Medulla oblongata (tissue), 1 donor: ENCODE measurements around the gene AEBP1.

Experiments
- DNase-seq: peaks from one replicate; pipeline ENCODE4 v3.0.0-alpha.2; 2015; ENCODE audit errors: extremely low spot score

Gene AEBP1

GRCh38 chr7:44140341-44140740 lies 36.2 kb downstream of the AEBP1 start:
- no peak for DNase-seq

GRCh38 chr7:44141221-44141850 lies 37.2 kb downstream of the AEBP1 start, which contains the start of gene MYL7:
TSS of gene MYL7 (minus strand) at chr7:44141332. CDS start at chr7:44141305, 27 bp downstream.
- no peak for DNase-seq

DNA sequence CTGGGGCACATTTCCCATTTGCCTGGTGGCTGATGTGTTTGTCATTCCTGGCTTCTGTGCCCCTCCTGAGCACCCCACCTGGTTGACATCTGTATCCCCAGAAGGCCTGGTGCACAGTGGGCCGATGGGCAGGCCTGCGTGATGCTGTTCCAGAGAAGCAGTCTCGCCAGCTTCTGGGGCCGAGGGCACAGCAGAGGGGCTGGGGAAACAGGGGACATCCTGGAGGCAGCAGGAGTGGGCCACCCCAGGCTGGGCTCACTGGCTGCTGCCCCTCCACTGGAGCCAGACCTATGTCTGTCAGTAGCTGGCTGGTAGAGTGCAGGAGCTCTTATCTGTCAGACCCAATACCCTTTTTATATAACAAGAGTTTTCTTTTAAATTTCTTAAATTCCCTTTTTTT lies 37.9 kb downstream of the AEBP1 start:
- DNase-seq = no peak

DNA sequence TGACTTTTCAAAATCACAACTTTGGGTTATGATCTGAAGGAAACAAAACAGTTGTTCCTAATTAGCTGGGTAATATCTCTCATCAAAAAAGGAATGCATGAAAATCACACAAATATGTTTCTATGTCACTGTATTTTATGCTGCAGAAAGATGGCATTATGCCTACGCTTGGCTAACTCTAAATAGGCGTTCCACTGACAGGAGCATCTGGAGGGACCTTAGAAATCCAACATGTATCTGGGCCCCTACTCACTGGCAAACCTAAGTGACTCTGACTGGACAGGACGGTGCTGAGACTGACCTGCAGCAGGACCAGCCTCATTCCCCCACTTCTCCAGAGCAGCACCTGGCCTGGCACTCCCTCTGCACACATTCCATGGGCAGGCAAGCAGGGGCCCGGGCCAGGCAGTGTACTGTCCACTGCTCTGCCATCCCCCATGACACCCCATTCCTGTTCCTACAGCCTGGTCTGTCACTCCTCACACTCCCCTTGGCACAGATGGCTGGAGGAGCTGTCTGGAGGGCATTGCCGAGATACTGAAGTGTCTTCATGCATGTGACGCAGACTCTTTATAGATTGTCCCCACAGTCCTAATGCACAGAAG lies 39.6 kb downstream of the AEBP1 start:
- DNase-seq = no peak

GRCh38 chr7:44144426-44144967 lies 40.4 kb downstream of the AEBP1 start:
- no peak for DNase-seq

GRCh38 chr7:44144968-44145478 lies 40.9 kb downstream of the AEBP1 start:
- no peak for DNase-seq

DNA sequence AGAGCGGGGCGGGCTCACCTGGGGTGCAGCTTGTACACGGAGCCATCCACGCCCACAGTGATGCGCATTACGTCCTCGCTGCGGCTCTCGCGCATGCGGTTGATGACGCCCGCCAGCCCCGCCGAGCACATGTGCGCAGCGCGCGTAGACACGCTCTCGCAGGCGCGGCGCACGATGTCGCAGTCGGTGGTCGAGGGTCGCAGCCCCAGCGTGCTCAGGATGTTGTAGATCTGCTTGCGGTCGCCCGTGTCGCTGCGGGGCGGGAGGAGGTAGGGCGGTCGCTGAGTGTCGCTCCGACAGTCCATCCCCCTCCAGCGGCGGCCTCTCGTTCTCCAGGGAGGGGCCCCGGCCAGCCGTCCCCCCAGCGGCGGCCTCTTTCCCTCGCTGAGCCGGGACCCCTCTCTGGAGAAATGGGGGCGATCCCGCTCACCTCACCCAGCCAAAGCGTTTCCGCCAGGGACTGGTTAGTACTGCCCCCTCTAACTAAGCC lies 41.4 kb downstream of the AEBP1 start:
- DNase-seq = no peak

GRCh38 chr7:44145969-44146911 lies 42.1 kb downstream of the AEBP1 start:
- DNase-seq = peak; percentile 57

- no peak for DNase-seq
Measured at GRCh38 chr7:44147026-44147991, 43.2 kb downstream of the AEBP1 start.

DNA sequence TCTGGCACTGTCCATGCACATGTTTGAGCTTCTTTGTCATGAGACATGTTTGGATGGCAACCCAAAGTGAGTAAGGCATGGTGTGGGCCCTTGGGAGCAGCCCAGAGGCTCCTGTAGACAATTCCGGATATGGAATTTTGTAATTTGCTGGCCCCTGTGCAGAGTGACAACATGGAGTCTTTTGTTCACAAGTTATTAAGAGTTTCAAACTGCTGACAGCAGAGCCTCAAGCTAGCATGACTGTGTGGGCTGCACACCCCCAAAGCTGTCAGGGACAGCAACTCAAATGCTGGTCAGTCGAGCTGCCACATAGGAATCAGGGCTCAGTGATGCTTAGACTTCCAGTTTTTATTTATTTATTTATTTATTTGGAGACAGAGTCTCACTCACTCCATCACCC lies 44.0 kb downstream of the AEBP1 start:
- no peak for DNase-seq

DNA sequence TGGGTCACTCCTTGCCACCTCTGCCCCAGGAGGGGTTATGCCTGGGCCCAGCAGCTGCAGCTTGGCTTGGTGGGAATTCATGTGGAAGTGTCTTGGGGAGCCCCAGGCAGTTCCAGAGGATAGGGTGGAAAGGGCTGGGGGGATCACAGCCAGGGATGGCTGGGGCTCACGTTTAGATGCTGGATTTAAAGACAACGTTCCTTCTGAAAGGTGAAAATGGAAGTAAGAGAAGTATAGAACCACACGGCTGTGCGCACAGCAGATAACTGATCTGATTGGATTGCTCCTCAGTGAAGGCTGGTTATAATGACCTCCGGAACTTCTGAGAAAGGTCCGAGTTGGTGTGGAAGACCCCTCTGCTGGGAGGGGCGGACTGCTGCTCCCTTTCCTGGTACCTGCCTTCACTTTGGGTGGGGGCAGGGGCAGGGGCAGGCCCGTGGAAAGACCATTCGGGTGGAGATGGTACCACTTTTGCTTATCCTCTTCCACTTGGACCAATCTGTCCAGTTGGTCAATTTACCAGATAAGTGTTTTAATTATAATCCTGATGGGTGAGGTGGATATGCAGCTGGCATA lies 44.9 kb downstream of the AEBP1 start:
- DNase-seq = no peak

DNA sequence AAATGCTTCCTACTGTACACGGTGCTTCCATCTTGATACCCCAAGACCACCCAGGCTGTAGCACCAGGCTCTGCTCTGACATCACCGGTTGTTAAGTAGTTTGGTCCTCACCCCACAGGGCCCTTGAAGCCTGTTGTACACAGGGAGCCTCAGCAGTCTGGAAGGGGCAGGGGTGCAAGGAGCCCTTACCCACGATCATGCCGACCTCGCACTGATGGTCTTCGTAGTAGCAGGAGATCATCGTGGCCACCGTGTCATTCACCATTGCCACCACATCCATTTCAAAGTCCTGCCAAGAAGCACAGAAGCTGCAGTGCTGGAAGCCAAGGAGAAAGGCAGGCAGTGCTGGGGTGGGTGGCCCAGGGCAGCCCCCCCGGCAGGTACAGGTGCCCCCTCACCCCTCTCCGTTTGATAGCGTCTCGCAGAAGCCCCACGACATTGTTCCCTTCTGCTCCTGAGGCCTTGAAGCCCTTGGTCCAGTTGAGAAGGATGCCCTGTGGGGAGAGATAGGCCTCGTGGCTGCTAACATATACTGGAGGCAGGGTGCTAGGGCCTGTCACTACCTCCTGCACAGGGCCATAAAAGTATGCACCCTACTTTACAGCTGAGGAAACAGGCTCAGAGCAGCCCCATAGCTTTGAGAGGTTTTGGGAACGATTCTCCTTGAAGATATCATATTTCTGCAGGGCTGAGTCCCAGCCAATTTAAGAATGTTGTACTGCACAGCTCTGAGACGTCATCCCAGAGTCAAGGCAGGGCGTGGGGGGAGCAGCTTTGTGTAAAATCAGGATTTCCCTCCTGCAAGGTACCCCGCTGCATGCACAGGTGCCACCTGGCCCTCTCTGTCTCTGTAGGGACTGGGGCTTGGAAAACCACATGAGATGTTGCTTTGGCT lies 45.7 kb downstream of the AEBP1 start:
- DNase-seq = no peak

DNA sequence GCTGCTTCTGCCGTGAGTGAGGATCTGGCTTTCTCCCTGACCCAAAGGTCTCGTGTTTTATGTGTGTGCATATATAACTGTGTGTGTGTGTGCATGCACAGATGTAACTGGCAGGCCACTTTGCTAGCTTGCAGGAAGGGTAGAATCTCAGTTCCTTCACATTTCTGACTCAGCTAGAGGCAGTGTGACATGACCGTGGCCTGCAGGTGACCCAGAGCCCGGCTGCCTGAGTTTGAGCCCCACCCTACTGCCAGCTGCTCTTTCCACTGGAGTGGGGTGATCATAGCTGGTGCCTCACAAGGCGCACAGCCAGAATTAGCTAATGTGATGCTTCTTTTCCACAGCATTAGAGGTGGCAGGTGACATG lies 46.3 kb downstream of the AEBP1 start:
- no peak for DNase-seq

- DNase-seq = no peak
Measured at GRCh38 chr7:44150966-44151941, 47.1 kb downstream of the AEBP1 start.

DNA sequence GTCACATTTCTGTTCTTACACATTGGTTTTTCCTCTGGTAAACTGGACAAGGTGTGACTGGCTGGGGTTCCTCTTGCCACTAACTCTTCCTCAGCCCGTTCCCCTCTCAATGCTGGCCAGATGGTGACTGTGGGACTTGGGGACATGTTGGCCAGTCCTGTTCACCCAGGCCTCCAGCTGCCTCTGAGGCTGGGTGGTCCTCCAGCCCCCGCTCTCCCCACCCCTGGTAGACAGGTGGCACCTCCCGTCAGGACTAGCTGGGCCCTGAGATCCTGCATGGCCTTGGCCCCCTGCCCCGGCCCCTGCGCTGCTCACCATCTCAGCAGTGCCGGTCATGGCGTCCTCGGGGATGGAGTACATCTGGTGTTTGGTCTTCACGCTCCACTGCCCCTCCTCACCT lies 47.8 kb downstream of the AEBP1 start:
- no peak for DNase-seq

DNA sequence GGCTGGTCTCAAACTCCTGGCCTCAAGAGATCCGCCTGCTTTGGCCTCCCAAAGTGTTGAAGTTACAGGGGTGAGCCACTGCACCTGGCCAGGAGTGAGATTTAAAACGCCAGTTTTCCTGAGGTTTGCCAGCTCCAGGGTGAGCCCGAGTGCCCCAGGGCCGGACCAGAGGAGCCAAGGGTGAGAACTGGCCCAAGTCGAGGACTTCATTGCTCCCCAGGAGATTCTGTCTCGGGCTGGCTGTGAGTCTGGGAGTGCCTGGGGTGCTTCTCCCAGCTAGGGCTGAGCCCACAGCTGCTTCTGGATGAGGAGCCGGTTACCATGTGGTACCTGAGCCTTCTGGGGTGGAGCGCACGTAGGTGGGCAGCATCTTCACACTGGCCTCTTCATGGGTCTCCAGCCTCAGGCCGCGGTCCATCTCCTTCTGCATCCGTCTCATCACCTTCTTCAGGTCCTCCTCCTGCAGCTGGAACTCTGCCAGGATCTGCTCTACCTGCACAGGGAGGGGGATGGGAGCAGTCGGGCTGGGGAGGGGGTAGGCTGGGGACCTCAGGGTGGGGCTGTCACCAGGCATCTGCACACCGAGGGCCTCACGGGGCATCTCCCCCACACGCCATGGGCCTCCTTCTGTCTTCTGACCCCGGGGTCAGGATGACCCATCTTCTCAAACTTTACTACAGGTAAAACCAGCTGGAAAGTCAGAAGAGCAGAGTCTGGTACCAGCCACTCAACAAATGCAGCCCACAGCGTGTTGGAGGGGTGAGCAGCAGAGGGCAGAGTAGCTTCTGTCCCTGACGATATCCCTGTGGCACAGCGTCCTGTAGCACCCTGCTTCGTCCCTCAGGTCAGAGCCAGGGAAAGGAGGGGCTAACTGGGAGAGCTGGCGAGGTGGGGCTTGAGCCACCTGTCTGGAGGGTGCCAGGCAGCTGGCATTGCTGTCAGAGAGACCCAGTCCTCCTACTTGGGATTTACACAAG lies 49.1 kb downstream of the AEBP1 start:
- no peak for DNase-seq

DNA sequence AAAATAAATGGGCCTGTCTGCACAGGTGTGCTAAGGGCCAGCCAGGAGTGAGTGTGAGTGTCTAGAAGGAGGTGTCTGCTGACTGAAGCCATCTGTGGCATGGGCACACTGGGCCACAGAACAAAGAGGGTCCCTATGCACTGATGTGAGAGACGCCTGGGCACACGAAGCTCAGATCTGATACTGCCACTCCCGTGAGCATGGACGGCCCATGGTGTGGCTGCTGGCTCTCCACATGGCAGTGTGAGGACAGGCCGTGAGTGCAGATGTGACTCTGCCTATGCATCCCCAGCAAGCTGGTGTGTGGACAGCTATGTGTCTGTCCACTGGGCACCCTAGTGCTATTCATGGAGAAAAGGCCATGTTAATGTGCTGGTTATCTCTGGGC lies 49.8 kb downstream of the AEBP1 start:
- no peak for DNase-seq
